Spleen (tissue), 7 donors: ENCODE data around the gene FAF1.

Source experiments
- POLR2A ChIP-seq, 3 donors: fragments of 450-650 bp; IDR thresholded peaks; one replicate each; pipeline ENCODE4 v1.5.1; 2017; ENCODE audit warnings: antibody characterized with exemption in 3 of 3, mild to moderate bottlenecking in 1 of 3
- POLR2AphosphoS5 ChIP-seq, 3 donors: sonication (generic); formaldehyde crosslinking; IDR thresholded peaks; one replicate each; pipeline ENCODE4 v1.5.1; 2017; ENCODE audit warnings: antibody characterized with exemption in 3 of 3
- TF ChIP-seq, protein P1 (sequence below), 11 experiments: fragments of 200-600 bp in 7 of 11; fragments of 450-650 bp in 4 of 11; sonication (generic) in 4 of 11; IDR thresholded peaks in 8 of 11; conservative IDR thresholded peaks in 3 of 11; 1 replicate in 7 of 11; 2 replicates in 4 of 11; pipeline versions ENCODE4 v1.4.0 to v1.8.0; 2016 to 2021; ENCODE audit warnings: antibody characterized with exemption in 11 of 11, inconsistent platforms in 4 of 11, mild to moderate bottlenecking in 1 of 11
- donor health status: DM: no; HTN: no; CAD: no; lungs with moderate emphysema.
- donor health status: DM: no; HTN: no; CAD: no.
- donor health status: DM: no; HTN: no; CAD: no.

DNA sequence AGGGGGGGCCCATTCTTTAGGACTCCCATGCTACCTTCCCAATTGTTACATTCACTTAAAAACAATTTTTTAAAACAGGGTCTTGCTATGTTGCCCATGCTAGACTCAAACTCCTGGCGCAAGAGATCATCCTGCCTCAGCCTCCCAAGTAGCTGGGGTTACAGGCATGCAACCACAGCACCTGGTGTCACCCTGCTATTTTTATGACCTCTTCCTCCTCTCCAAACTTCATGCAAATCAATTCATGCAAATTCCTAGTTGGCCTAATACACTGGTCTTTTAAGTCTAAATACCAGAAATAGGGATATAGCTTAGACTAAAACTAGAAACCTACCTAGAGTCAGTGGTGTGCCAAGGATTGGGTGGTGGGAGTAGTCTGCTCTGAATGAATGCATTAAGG lies 40.1 kb upstream of the FAF1 start:
- TF ChIP-seq, protein P1, sequence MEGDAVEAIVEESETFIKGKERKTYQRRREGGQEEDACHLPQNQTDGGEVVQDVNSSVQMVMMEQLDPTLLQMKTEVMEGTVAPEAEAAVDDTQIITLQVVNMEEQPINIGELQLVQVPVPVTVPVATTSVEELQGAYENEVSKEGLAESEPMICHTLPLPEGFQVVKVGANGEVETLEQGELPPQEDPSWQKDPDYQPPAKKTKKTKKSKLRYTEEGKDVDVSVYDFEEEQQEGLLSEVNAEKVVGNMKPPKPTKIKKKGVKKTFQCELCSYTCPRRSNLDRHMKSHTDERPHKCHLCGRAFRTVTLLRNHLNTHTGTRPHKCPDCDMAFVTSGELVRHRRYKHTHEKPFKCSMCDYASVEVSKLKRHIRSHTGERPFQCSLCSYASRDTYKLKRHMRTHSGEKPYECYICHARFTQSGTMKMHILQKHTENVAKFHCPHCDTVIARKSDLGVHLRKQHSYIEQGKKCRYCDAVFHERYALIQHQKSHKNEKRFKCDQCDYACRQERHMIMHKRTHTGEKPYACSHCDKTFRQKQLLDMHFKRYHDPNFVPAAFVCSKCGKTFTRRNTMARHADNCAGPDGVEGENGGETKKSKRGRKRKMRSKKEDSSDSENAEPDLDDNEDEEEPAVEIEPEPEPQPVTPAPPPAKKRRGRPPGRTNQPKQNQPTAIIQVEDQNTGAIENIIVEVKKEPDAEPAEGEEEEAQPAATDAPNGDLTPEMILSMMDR (IDR thresholded peaks at IDR 0.05 in 8 of 11, conservative IDR thresholded peaks at IDR 0.05 in 3 of 11), result no peak
- no peak for TF ChIP-seq POLR2A (IDR thresholded peaks at IDR 0.05)
- no peak for TF ChIP-seq POLR2AphosphoS5 (IDR thresholded peaks at IDR 0.05)
